K562 (cell line): ENCODE measurements around the gene LRRC4B. TPM values are rescaled to one million over a fixed set of nuclear protein-coding genes. Genes with fewer than 3 reads are reported as not detected.
A peak's percentile ranks its signal among the peaks of the same experiment; 100 is the strongest.

ENCODE experiments used
- JUN ChIP-seq, 2 experiments: sonication (generic) in 1 of 2; formaldehyde crosslinking in 1 of 2; IDR thresholded peaks; 2 replicates each; pipeline versions ENCODE4 v1.6.1 to v1.8.0; 2012 to 2022; ENCODE audit warnings: borderline replicate concordance in 2 of 2, mild to moderate bottlenecking in 2 of 2, improper control_type of control experiment in 1 of 2, low read depth in 1 of 2, low read length in 1 of 2, missing genetic modification reagents in 1 of 2
- STAT5A ChIP-seq: IDR thresholded peaks from 2 replicates; pipeline ENCODE4 v1.6.1; 2012; ENCODE audit warnings: low read length, inconsistent platforms, borderline replicate concordance
- ZBTB7A ChIP-seq: IDR thresholded peaks from 2 replicates; pipeline ENCODE4 v1.6.1; 2011; ENCODE audit warnings: low read depth, mild to moderate bottlenecking, low read length, moderate library complexity, borderline replicate concordance; ENCODE audit not compliant: control insufficient read depth
- polyA plus RNA-seq, 8 experiments: library from polyadenylated mRNA; depleted of rRNA in 4 of 8; stranded (reverse) in 5 of 8; unstranded in 3 of 8; fragments of >200 nt; fragmentation: Nextera tagmentation in 2 of 8; fragmentation: Illumina TruSeq in 1 of 8; extraction: Ambion mirVana in 2 of 8; extraction: Trizol in 1 of 8; gene quantifications; 2 replicates each; pipeline versions ENCODE4 v1.2.1 to v1.2.3, GENCODE V29; 2011 to 2014; ENCODE audit warnings: inconsistent platforms in 1 of 8, missing spikeins in 1 of 8
- total RNA-seq, 7 experiments: library from RNA; depleted of rRNA in 6 of 7; stranded (reverse); fragments of >200 nt in 6 of 7; fragmentation: Illumina TruSeq in 2 of 7; extraction: Trizol in 2 of 7; gene quantifications; 2 replicates each; pipeline versions ENCODE4 v1.2.1 to v1.2.3, GENCODE V29; 2011 to 2021; ENCODE audit warnings: low replicate concordance in 1 of 7
- TF ChIP-seq, protein P1 (sequence below): fragments of 200-400 bp; formaldehyde crosslinking; IDR thresholded peaks from 2 replicates; pipeline ENCODE4 v1.6.1; 2017; ENCODE audit warnings: mild to moderate bottlenecking, low read depth, low read length, moderate library complexity
- TF ChIP-seq, protein P2 (sequence below): fragments of 250-450 bp; sonication (Bioruptor Pico); IDR thresholded peaks from 2 replicates; pipeline ENCODE4 v1.8.0; 2022; ENCODE audit warnings: moderate library complexity, mild to moderate bottlenecking, inconsistent platforms
- TF ChIP-seq, protein P3 (sequence below): fragments of 250-450 bp; sonication (Bioruptor Pico); IDR thresholded peaks from 2 replicates; pipeline ENCODE4 v1.4.0; 2020
- TF ChIP-seq, protein P4 (sequence below): fragments of 450-650 bp; formaldehyde crosslinking; IDR thresholded peaks from 2 replicates; pipeline ENCODE4 v1.4.0; 2020; ENCODE audit warnings: mild to moderate bottlenecking, moderate library complexity
- TF ChIP-seq, protein P5 (sequence below): fragments of 250-450 bp; sonication (Bioruptor Pico); IDR thresholded peaks from 2 replicates; pipeline ENCODE4 v1.4.0; 2020; ENCODE audit warnings: mild to moderate bottlenecking, moderate library complexity
- TF ChIP-seq, protein P6 (sequence below): fragments of 450-650 bp; formaldehyde crosslinking; conservative IDR thresholded peaks from 2 replicates; pipeline ENCODE4 v1.4.0; 2022; ENCODE audit warnings: mild to moderate bottlenecking, missing genetic modification characterization
- TF ChIP-seq, protein P7 (sequence below): sonication (generic); formaldehyde crosslinking; IDR thresholded peaks from 2 replicates; pipeline ENCODE4 v1.8.1; 2023; ENCODE audit warnings: mild to moderate bottlenecking, missing genetic modification reagents, moderate library complexity

LRRC4B gene
- total and polyA plus RNA-seq, 9 of the 15 experiments (the other 6 are each of a cell fraction or from before 2014, with no cell fraction given), result 0.18 to 9.6 (median 2.9) TPM; not detected in 2

DNA sequence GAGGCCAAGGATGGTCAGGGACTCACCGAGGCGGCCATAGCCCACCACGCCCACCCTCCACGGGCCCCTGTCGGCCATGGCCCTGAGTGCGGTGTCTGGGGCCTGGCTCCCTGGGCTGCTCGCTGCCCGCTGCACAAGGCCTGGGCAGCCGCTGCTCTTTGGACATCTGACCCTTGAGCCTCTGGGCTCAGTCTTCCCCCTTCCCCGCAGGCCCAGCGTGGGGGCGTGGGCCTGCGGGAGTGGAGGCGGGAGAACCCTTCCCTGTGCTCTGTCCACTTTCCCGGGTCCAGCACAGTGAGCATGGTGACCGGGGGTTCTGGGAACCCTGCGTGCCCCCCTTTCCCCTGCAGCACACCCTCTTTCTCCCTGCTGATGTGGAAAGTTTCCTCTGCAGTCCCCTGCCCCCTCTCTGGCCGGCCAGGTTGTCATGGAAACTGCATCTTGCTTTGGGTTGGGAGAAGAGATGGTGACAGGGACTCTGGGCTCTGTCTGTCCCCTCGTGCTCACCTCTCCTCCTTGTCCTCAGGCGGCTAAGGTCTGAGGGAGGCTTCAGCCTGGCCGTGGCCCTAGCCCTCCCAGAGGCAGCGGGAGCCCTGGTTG lies 54.4 kb downstream of the LRRC4B start, which contains the start of gene ASPDH (continued):
- TF ChIP-seq, protein P1, sequence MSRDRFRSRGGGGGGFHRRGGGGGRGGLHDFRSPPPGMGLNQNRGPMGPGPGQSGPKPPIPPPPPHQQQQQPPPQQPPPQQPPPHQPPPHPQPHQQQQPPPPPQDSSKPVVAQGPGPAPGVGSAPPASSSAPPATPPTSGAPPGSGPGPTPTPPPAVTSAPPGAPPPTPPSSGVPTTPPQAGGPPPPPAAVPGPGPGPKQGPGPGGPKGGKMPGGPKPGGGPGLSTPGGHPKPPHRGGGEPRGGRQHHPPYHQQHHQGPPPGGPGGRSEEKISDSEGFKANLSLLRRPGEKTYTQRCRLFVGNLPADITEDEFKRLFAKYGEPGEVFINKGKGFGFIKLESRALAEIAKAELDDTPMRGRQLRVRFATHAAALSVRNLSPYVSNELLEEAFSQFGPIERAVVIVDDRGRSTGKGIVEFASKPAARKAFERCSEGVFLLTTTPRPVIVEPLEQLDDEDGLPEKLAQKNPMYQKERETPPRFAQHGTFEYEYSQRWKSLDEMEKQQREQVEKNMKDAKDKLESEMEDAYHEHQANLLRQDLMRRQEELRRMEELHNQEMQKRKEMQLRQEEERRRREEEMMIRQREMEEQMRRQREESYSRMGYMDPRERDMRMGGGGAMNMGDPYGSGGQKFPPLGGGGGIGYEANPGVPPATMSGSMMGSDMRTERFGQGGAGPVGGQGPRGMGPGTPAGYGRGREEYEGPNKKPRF, result no peak
- TF ChIP-seq, protein P2, sequence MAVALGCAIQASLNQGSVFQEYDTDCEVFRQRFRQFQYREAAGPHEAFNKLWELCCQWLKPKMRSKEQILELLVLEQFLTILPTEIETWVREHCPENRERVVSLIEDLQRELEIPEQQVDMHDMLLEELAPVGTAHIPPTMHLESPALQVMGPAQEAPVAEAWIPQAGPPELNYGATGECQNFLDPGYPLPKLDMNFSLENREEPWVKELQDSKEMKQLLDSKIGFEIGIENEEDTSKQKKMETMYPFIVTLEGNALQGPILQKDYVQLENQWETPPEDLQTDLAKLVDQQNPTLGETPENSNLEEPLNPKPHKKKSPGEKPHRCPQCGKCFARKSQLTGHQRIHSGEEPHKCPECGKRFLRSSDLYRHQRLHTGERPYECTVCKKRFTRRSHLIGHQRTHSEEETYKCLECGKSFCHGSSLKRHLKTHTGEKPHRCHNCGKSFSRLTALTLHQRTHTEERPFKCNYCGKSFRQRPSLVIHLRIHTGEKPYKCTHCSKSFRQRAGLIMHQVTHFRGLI (CRISPR knock-in tag), result no peak
- TF ChIP-seq, protein P3, sequence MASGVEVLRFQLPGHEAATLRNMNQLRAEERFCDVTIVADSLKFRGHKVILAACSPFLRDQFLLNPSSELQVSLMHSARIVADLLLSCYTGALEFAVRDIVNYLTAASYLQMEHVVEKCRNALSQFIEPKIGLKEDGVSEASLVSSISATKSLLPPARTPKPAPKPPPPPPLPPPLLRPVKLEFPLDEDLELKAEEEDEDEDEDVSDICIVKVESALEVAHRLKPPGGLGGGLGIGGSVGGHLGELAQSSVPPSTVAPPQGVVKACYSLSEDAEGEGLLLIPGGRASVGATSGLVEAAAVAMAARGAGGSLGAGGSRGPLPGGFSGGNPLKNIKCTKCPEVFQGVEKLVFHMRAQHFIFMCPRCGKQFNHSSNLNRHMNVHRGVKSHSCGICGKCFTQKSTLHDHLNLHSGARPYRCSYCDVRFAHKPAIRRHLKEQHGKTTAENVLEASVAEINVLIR (CRISPR knock-in tag), result no peak
- TF ChIP-seq STAT5A, result no peak
- TF ChIP-seq JUN (IDR thresholded peaks at IDR 0.05; ENCODE audit: borderline replicate concordance, low read depth, low read length), result no peak
- no peak for TF ChIP-seq JUN (CRISPR knock-in tag; IDR thresholded peaks at IDR 0.05; ENCODE audit: borderline replicate concordance)
- TF ChIP-seq, protein P4, sequence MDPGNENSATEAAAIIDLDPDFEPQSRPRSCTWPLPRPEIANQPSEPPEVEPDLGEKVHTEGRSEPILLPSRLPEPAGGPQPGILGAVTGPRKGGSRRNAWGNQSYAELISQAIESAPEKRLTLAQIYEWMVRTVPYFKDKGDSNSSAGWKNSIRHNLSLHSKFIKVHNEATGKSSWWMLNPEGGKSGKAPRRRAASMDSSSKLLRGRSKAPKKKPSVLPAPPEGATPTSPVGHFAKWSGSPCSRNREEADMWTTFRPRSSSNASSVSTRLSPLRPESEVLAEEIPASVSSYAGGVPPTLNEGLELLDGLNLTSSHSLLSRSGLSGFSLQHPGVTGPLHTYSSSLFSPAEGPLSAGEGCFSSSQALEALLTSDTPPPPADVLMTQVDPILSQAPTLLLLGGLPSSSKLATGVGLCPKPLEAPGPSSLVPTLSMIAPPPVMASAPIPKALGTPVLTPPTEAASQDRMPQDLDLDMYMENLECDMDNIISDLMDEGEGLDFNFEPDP (CRISPR knock-in tag), result no peak
- TF ChIP-seq, protein P5, sequence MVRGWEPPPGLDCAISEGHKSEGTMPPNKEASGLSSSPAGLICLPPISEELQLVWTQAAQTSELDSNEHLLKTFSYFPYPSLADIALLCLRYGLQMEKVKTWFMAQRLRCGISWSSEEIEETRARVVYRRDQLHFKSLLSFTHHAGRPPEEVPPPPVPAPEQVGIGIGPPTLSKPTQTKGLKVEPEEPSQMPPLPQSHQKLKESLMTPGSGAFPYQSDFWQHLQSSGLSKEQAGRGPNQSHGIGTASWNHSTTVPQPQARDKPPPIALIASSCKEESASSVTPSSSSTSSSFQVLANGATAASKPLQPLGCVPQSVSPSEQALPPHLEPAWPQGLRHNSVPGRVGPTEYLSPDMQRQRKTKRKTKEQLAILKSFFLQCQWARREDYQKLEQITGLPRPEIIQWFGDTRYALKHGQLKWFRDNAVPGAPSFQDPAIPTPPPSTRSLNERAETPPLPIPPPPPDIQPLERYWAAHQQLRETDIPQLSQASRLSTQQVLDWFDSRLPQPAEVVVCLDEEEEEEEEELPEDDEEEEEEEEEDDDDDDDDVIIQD (CRISPR knock-in tag), result no peak
- TF ChIP-seq, protein P6, sequence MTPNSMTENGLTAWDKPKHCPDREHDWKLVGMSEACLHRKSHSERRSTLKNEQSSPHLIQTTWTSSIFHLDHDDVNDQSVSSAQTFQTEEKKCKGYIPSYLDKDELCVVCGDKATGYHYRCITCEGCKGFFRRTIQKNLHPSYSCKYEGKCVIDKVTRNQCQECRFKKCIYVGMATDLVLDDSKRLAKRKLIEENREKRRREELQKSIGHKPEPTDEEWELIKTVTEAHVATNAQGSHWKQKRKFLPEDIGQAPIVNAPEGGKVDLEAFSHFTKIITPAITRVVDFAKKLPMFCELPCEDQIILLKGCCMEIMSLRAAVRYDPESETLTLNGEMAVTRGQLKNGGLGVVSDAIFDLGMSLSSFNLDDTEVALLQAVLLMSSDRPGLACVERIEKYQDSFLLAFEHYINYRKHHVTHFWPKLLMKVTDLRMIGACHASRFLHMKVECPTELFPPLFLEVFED (CRISPR knock-in tag), result no peak
- TF ChIP-seq ZBTB7A, result 0 out of 2 replicates have a peak, but pooled peaks have one; percentile 19
- TF ChIP-seq, protein P7, sequence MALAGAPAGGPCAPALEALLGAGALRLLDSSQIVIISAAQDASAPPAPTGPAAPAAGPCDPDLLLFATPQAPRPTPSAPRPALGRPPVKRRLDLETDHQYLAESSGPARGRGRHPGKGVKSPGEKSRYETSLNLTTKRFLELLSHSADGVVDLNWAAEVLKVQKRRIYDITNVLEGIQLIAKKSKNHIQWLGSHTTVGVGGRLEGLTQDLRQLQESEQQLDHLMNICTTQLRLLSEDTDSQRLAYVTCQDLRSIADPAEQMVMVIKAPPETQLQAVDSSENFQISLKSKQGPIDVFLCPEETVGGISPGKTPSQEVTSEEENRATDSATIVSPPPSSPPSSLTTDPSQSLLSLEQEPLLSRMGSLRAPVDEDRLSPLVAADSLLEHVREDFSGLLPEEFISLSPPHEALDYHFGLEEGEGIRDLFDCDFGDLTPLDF (CRISPR knock-in tag), result no peak
